ENCODE results near the gene SLC7A5. TPM values are rescaled to one million over a fixed set of nuclear protein-coding genes. Genes with fewer than 3 reads are reported as not detected.

SLC7A5 gene
- total and polyA plus RNA-seq, 2 of the 13 experiments (the other 11 are each of a cell fraction or from before 2014, with no cell fraction given): 79.6 to 155 TPM

- TF ChIP-seq HNRNPLL (IDR thresholded peaks at IDR 0.05; ENCODE audit: low read depth, low read length, poor library complexity, severe bottlenecking): peak; percentile 67
- TF ChIP-seq RBAK (CRISPR knock-in tag; IDR thresholded peaks at IDR 0.05): no peak
- TF ChIP-seq SRSF1 (optimal IDR thresholded peaks at IDR 0.05; ENCODE audit: low read depth, low read length): peak; percentile 77
- no peak for TF ChIP-seq ZNF337 (CRISPR knock-in tag; IDR thresholded peaks at IDR 0.05; ENCODE audit: borderline replicate concordance, low read depth)
- TF ChIP-seq NONO (IDR thresholded peaks at IDR 0.05): no peak
- peak; percentile 66; the same call in 1 of the 2 replicates for TF ChIP-seq NONO (CRISPR knock-in tag; conservative IDR thresholded peaks at IDR 0.05)
- peak; percentile 70; the same call in 1 of the 2 replicates for TF ChIP-seq ZNF792 (CRISPR knock-in tag; IDR thresholded peaks at IDR 0.05)
- TF ChIP-seq NFE2L1 (CRISPR knock-in tag; IDR thresholded peaks at IDR 0.05; ENCODE audit: borderline replicate concordance): no peak
- peak; percentile 85 for TF ChIP-seq ZNF781 (CRISPR knock-in tag; IDR thresholded peaks at IDR 0.05; ENCODE audit: borderline replicate concordance, not compliant biosample characterization)
- peak; percentile 81 for TF ChIP-seq ZGPAT (CRISPR knock-in tag; IDR thresholded peaks at IDR 0.05)
- TF ChIP-seq ZNF275 (CRISPR knock-in tag; IDR thresholded peaks at IDR 0.05; ENCODE audit: borderline replicate concordance): peak; percentile 95; the same call in 1 of the 2 replicates
- TF ChIP-seq ZNF34 (CRISPR knock-in tag; IDR thresholded peaks at IDR 0.05; ENCODE audit: borderline replicate concordance): peak; percentile 91; the same call in 1 of the 2 replicates
- TF ChIP-seq ZNF468 (CRISPR knock-in tag; IDR thresholded peaks at IDR 0.05): no peak
- peak; percentile 72; the same call in 1 of the 2 replicates for TF ChIP-seq ZNF510 (CRISPR knock-in tag; IDR thresholded peaks at IDR 0.05; ENCODE audit: low read depth)
- TF ChIP-seq GMEB2 (CRISPR knock-in tag; IDR thresholded peaks at IDR 0.05; ENCODE audit: low read depth): no peak
- TF ChIP-seq TAF1 (CRISPR knock-in tag; IDR thresholded peaks at IDR 0.05): peak; percentile 70; the same call in 1 of the 2 replicates
- TF ChIP-seq TBX2 (CRISPR knock-in tag; IDR thresholded peaks at IDR 0.05; ENCODE audit: borderline replicate concordance): peak; percentile 82
- TF ChIP-seq ELK4 (CRISPR knock-in tag; IDR thresholded peaks at IDR 0.05; ENCODE audit: borderline replicate concordance): no peak
- TF ChIP-seq HNF4A (CRISPR knock-in tag; IDR thresholded peaks at IDR 0.05): peak; percentile 44
- peak; percentile 69; the same call in 1 of the 2 replicates for TF ChIP-seq FOXA3 (CRISPR knock-in tag; IDR thresholded peaks at IDR 0.05)
- TF ChIP-seq ZNF382 (CRISPR knock-in tag; IDR thresholded peaks at IDR 0.05; ENCODE audit: borderline replicate concordance): no peak
- TF ChIP-seq DNMT1 (CRISPR knock-in tag; IDR thresholded peaks at IDR 0.05): no peak
- peak; percentile 70 for TF ChIP-seq RXRB (CRISPR knock-in tag; IDR thresholded peaks at IDR 0.05; ENCODE audit: borderline replicate concordance)
- no peak for TF ChIP-seq ZNF260 (CRISPR knock-in tag; IDR thresholded peaks at IDR 0.05; ENCODE audit: borderline replicate concordance, low read depth)
- peak; percentile 62; the same call in 1 of the 2 replicates for TF ChIP-seq ZNF616 (CRISPR knock-in tag; IDR thresholded peaks at IDR 0.05; ENCODE audit: low read depth)
Observed at GRCh38 chr16:87853411-87854052, 15.8 kb downstream of the SLC7A5 start (continued).
